IMR-90 (cell line): ENCODE results near the gene PTCH1. TPM values are rescaled to one million over a fixed set of nuclear protein-coding genes. Genes with fewer than 3 reads are reported as not detected.

Experiments
- ATAC-seq: fragments of 200-7000 bp; cut with Tn5 transposase; 2 replicates; pipeline ENCODE4 v1.9.1; 2020; ENCODE audit warnings: low read depth, mild to moderate bottlenecking, moderate library complexity
- BruUV-seq: library from RNA; stranded (reverse); fragments of 400-500 nt; replicated peaks from 2 replicates; lab custom pipeline; 2021; lab: Mats Ljungman, UMichigan
- CTCF ChIA-PET: fragments of 300-600 bp; formaldehyde crosslinking; extraction: SDS; loops from one replicate; lab custom pipeline; 2021; ENCODE audit warnings: antibody characterized with exemption; lab: Yijun Ruan, JAX
- POLR2A ChIA-PET: fragments of 300-600 bp; sonication (Branson Sonifier 250); formaldehyde crosslinking; loops from one replicate; lab custom pipeline; 2022; ENCODE audit warnings: antibody characterized with exemption; ENCODE audit not compliant: unreplicated experiment; lab: Charles Lee
- DNase-seq: peaks from one replicate; pipeline ENCODE4 v3.0.0; 2013
- H2AFZ ChIP-seq: replicated peaks from 2 replicates; pipeline ENCODE3; 2013; ENCODE audit warnings: low read length, mild to moderate bottlenecking; ENCODE audit not compliant: poor library complexity
- H2AK5ac ChIP-seq: 2 replicates; pipeline ENCODE4 v1.6.1; 2013; ENCODE audit warnings: low read depth, low read length, inconsistent platforms
- H2AK9ac ChIP-seq: replicated peaks from 2 replicates; pipeline ENCODE3; 2013; ENCODE audit warnings: mild to moderate bottlenecking, low read depth, low read length, moderate library complexity; ENCODE audit not compliant: poor library complexity
- H2BK120ac ChIP-seq: 2 replicates; pipeline ENCODE4 v1.6.1; 2013; ENCODE audit warnings: low read depth, low read length, inconsistent platforms
- H2BK15ac ChIP-seq: 3 replicates; pipeline ENCODE4 v1.6.1; 2013; ENCODE audit warnings: low read depth, low read length, inconsistent platforms
- H2BK20ac ChIP-seq: 2 replicates; pipeline ENCODE4 v1.6.1; 2013; ENCODE audit warnings: low read depth, mild to moderate bottlenecking, inconsistent platforms, low read length, moderate library complexity
- H2BK5ac ChIP-seq: 2 replicates; pipeline ENCODE4 v1.6.1; 2013; ENCODE audit warnings: mild to moderate bottlenecking, low read depth, low read length, inconsistent platforms; ENCODE audit not compliant: poor library complexity, severe bottlenecking
- H3K14ac ChIP-seq: replicated peaks from 2 replicates; pipeline ENCODE4 v1.6.1; 2013; ENCODE audit warnings: low read depth, low read length, inconsistent platforms
- H3K18ac ChIP-seq: 2 replicates; pipeline ENCODE4 v1.6.1; 2013; ENCODE audit warnings: low read depth, low read length, control low read depth
- H3K23ac ChIP-seq: 2 replicates; pipeline ENCODE4 v1.6.1; 2013; ENCODE audit warnings: low read depth, low read length, inconsistent platforms
- H3K27ac ChIP-seq: 2 replicates; pipeline ENCODE4 v1.5.1; 2013; ENCODE audit warnings: mild to moderate bottlenecking, control low read depth, low read length; ENCODE audit not compliant: insufficient read depth
- H3K27me3 ChIP-seq: 2 replicates; pipeline ENCODE4 v1.6.1; 2013; ENCODE audit warnings: low read length; ENCODE audit not compliant: control insufficient read depth, insufficient read depth
- H3K36me3 ChIP-seq: 2 replicates; pipeline ENCODE4 v1.6.1; 2013; ENCODE audit warnings: low read length, mixed read lengths; ENCODE audit not compliant: control insufficient read depth, insufficient read depth
- H3K4ac ChIP-seq: 2 replicates; pipeline ENCODE4 v1.6.1; 2013; ENCODE audit warnings: low read depth, low read length, inconsistent platforms
- H3K4me1 ChIP-seq: 2 replicates; pipeline ENCODE4 v1.6.1; 2013; ENCODE audit warnings: low read length, mixed read lengths; ENCODE audit not compliant: control insufficient read depth, insufficient read depth
- H3K4me2 ChIP-seq: 2 replicates; pipeline ENCODE4 v1.6.1; 2013; ENCODE audit warnings: low read depth, mild to moderate bottlenecking, control low read depth, low read length, moderate library complexity
- H3K4me3 ChIP-seq: 2 replicates; pipeline ENCODE4 v1.5.1; 2013; ENCODE audit warnings: low read depth, mild to moderate bottlenecking, control low read depth, low read length, moderate library complexity; ENCODE audit not compliant: insufficient read depth
- H3K56ac ChIP-seq: 2 replicates; pipeline ENCODE4 v1.6.1; 2013; ENCODE audit warnings: low read length, inconsistent platforms; ENCODE audit not compliant: insufficient read depth; ENCODE audit errors: extremely low read depth
- H3K79me1 ChIP-seq, 2 experiments: 2 replicates each; pipeline ENCODE4 v1.6.1; 2013; ENCODE audit warnings: low read length in 2 of 2, inconsistent platforms in 1 of 2, low read depth in 1 of 2
- H3K9ac ChIP-seq: 2 replicates; pipeline ENCODE4 v1.6.1; 2013; ENCODE audit warnings: low read depth, low read length, control low read depth
- H3K9me1 ChIP-seq: 2 replicates; pipeline ENCODE4 v1.6.1; 2013; ENCODE audit warnings: low read length, inconsistent platforms; ENCODE audit not compliant: insufficient read depth
- H3K9me3 ChIP-seq: 2 replicates; pipeline ENCODE4 v1.6.1; 2013; ENCODE audit warnings: low read length; ENCODE audit not compliant: control insufficient read depth, insufficient read depth
- H4K20me1 ChIP-seq: 2 replicates; pipeline ENCODE4 v1.6.1; 2013; ENCODE audit warnings: low read length, inconsistent platforms; ENCODE audit not compliant: insufficient read depth
- H4K5ac ChIP-seq: 2 replicates; pipeline ENCODE4 v1.6.1; 2013; ENCODE audit warnings: mild to moderate bottlenecking, low read depth, low read length, control low read depth
- H4K8ac ChIP-seq, 2 experiments: 2 replicates each; pipeline ENCODE4 v1.6.1; 2013; ENCODE audit warnings: low read depth in 2 of 2, low read length in 2 of 2, control low read depth in 1 of 2, inconsistent platforms in 1 of 2
- H4K91ac ChIP-seq: 2 replicates; pipeline ENCODE4 v1.6.1; 2013; ENCODE audit warnings: low read depth, low read length, inconsistent platforms; ENCODE audit not compliant: insufficient read depth
- CEBPB ChIP-seq: IDR thresholded peaks from 2 replicates; pipeline ENCODE4 v1.6.1; 2012; ENCODE audit warnings: low read depth, low read length, improper control_type of control experiment
- FOS ChIP-seq: fragments of 150-350 bp; IDR thresholded peaks from 2 replicates; pipeline ENCODE4 v1.6.1; 2016; ENCODE audit warnings: low read depth, low read length
- MAZ ChIP-seq: IDR thresholded peaks from 2 replicates; pipeline ENCODE4 v1.6.1; 2012; ENCODE audit warnings: low read depth, mild to moderate bottlenecking, low read length, improper control_type of control experiment, moderate library complexity, borderline replicate concordance
- MXI1 ChIP-seq: IDR thresholded peaks from 2 replicates; pipeline ENCODE4 v1.6.1; 2012; ENCODE audit warnings: low read depth, mild to moderate bottlenecking, low read length, moderate library complexity, borderline replicate concordance
- NFE2L2 ChIP-seq: fragments of 150-350 bp; IDR thresholded peaks from 2 replicates; pipeline ENCODE4 v1.6.1; 2016; ENCODE audit warnings: low read depth, mild to moderate bottlenecking, low read length
- RCOR1 ChIP-seq: IDR thresholded peaks from 2 replicates; pipeline ENCODE4 v1.6.1; 2012; ENCODE audit warnings: mild to moderate bottlenecking, low read length, improper control_type of control experiment; ENCODE audit not compliant: insufficient replicate concordance
- SMC3 ChIP-seq: fragments of 150-350 bp; IDR thresholded peaks from 2 replicates; pipeline ENCODE4 v1.6.1; 2016; ENCODE audit warnings: low read depth, mild to moderate bottlenecking, antibody characterized with exemption, low read length, moderate library complexity
- WGBS, 2 experiments: methylation state at CpG; one replicate each; pipeline versions ENCODE4 v1.1.5 to v1.1.7; 2013; ENCODE audit warnings: missing lambda C conversion rate in 2 of 2; ENCODE audit not compliant: insufficient read length in 1 of 2; ENCODE audit errors: extremely low coverage in 2 of 2; 5-methylcytosine and 5-hydroxymethylcytosine counted together
- dilution Hi-C: fragments of 300-500 bp; cut with HindIII; formaldehyde crosslinking; loops from one replicate; pipeline ENCODE4 v1.14.3; 2018; ENCODE audit warnings: low sequenced_read_pairs; ENCODE audit not compliant: unreplicated experiment
- in situ Hi-C: fragments of 300-500 bp; cut with MboI; formaldehyde crosslinking; loops from 3 replicates; pipeline ENCODE4 v1.14.3; 2019; ENCODE audit warnings: low sequenced_read_pairs, inconsistent platforms, mixed read lengths
- intact Hi-C: fragments of 100-400 bp; cut with micrococcal nuclease; formaldehyde crosslinking; loops from 2 replicates; pipeline ENCODE4 v1.10.0; 2022
- polyA plus RNA-seq, 3 experiments: library from polyadenylated mRNA; depleted of rRNA; stranded (reverse); fragments of >200 nt; gene quantifications; 2 replicates each; pipeline ENCODE4 v1.2.3, GENCODE V29; 2012; ENCODE audit warnings: low replicate concordance in 1 of 3
- total RNA-seq: library from RNA; depleted of rRNA; stranded (reverse); fragments of >200 nt; gene quantifications from 2 replicates; pipeline ENCODE4 v1.2.3, GENCODE V29; 2012

The PTCH1 gene
- total and polyA plus RNA-seq, 2 of the 4 experiments (the other 2 are of a cell fraction) = 4.1 to 5.0 TPM

- Histone ChIP-seq H2AK9ac (no peak overlapping the region), H2BK15ac (no peak overlapping the region), H3K4me3 (no peak overlapping the region), H4K8ac (no peak overlapping the region), H4K91ac (no peak overlapping the region), H3K23ac (no peak overlapping the region), H4K20me1 (no peaks in the 10 kb centered on the region), H3K4me1 (peaks cover 25% of the 10 kb centered on the region), H3K4me2 (no peak overlapping the region), H2BK120ac (no peak overlapping the region), H2BK5ac (no peak overlapping the region), H3K14ac (no peak overlapping the region), H3K79me1 (peaks cover 0 to 16% of the 10 kb centered on the region in 2 experiments; a peak in 1 of 4 replicates), H3K18ac (no peak overlapping the region), H3K9ac (no peak overlapping the region), H4K5ac (no peak overlapping the region), H3K56ac (no peak overlapping the region), H2BK20ac (no peak overlapping the region), H3K27ac (no peak overlapping the region), H3K36me3 (peaks cover 42% of the 10 kb centered on the region), H3K9me3 (no peaks in the 10 kb centered on the region), H3K27me3 (no peaks in the 10 kb centered on the region), H2AFZ (no peak overlapping the region), H3K9me1 (peaks cover 29% of the 10 kb centered on the region), H3K4ac (no peak overlapping the region), H2AK5ac (no peak overlapping the region)
- dilution Hi-C loops = no loop called here
- no TSS peak for BruUV-seq
- CTCF ChIA-PET = interaction anchor here (1.1 kb wide), 1 partner anchor 12 kb away, joined by 3 read pairs; no protein-coding TSS in a partner anchor
- in situ Hi-C loops = no loop called here
- no CpG with 5 or more reads among the region's 4 CpGs for WGBS, 2 experiments
- DNase-seq (no peak), ATAC-seq (no peak)
- POLR2A ChIA-PET = no interaction called here
- TF ChIP-seq SMC3 = no peak
- no peak for TF ChIP-seq NFE2L2
- no peak for TF ChIP-seq CEBPB
- TF ChIP-seq MXI1 = no peak
- no peak for TF ChIP-seq RCOR1
- no peak for TF ChIP-seq MAZ
- no peak for TF ChIP-seq FOS
- intact Hi-C loops = no loop called here
Observed at GRCh38 chr9:95465115-95465514, 51.7 kb downstream of the PTCH1 start.
